Activated T-cell treated with anti-CD3 and anti-CD28 coated beads, Interleukin-2, amount 50 U/mL, for 24 hours (primary cell): ENCODE measurements around the gene FAM135A.
A peak's percentile ranks its signal among the peaks of the same experiment; 100 is the strongest.
"Not testable (repeated sequence)": the region's sequence is repeated elsewhere in the genome, so short reads cannot be mapped to it uniquely, and the experiment has no call there.

Experiments used
- DNase-seq: peaks from one replicate; pipeline ENCODE4 v3.0.0-alpha.2; 2020
- H3K27ac Mint-ChIP-seq: 2 replicates; pipeline ENCODE4 v1.8.0; 2020; ENCODE audit warnings: mild to moderate bottlenecking, mixed read lengths
- H3K27me3 Mint-ChIP-seq: 2 replicates; pipeline ENCODE4 v1.8.0; 2020; ENCODE audit warnings: mixed read lengths
- H3K36me3 Mint-ChIP-seq: 2 replicates; pipeline ENCODE4 v1.8.0; 2020; ENCODE audit warnings: low read depth, mixed read lengths
- H3K4me1 Mint-ChIP-seq: 2 replicates; pipeline ENCODE4 v1.8.0; 2020; ENCODE audit warnings: low read depth, mixed read lengths
- H3K4me3 Mint-ChIP-seq: 2 replicates; pipeline ENCODE4 v1.8.0; 2020; ENCODE audit warnings: mild to moderate bottlenecking, moderate library complexity, mixed read lengths
- H3K9me3 Mint-ChIP-seq: 2 replicates; pipeline ENCODE4 v1.8.0; 2020; ENCODE audit warnings: mixed read lengths

Gene FAM135A

DNA sequence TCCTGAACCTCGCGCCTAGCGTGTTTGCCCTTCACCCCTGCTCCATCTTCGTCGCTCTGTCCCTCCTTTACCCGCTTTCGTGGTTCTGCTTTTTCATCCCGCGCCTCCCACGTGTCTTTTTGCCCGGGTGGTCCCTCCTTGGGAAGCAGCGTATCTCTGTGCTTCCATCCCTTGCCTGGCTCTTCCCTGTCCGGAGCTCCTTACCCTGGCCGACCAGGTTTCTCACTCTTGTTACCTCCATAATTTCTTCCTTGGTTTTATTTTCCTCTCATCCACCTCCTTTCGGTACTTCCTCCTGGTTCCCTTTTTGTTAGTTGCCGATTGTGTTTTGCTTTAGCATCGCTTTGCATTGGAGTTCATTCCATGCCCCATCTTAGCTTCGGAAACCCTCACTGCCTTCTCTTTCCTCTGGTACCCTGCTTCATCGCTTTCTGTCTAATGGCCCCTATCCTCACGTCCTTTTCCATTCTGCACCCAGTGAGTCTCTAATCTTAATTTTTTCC is 735 bp downstream of the FAM135A start:
- no peak for DNase-seq
- Mint-ChIP-seq H3K4me1 (peaks cover 31% of the 10 kb centered on the region), H3K36me3 (peaks cover 25% of the 10 kb centered on the region), H3K4me3 (peak overlapping the region; percentile 90), H3K27me3 (no peaks in the 10 kb centered on the region), H3K9me3 (no peaks in the 10 kb centered on the region), H3K27ac (peak overlapping the region; percentile 94)

DNA sequence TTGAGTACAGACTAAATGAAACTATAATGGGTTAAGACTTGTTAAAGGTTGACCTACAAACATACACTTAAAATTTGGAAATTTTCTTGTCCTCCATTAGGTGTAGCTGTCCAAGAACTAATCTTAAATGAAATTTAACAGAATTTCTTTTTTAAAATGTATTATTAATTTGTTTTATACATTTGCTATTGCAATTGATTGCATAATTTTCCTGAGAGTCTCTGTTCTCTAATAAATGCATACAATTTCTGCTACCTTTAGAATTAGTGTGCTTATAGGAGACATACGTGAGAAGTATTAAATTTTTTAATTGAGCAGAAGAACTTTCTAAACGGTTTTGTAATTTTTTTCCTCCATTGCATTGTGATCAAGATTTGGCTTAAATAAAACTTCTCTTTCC is 1.5 kb downstream of the FAM135A start:
- H3K27me3 Mint-ChIP-seq, result no peaks in the 10 kb centered on the region
- H3K36me3 Mint-ChIP-seq, result peaks cover 32% of the 10 kb centered on the region
- H3K9me3 Mint-ChIP-seq, result no peaks in the 10 kb centered on the region
- no peak for DNase-seq
- H3K4me1 Mint-ChIP-seq, result peaks cover 31% of the 10 kb centered on the region
- peak overlapping the region; percentile 90 for H3K4me3 Mint-ChIP-seq
- H3K27ac Mint-ChIP-seq, result peak overlapping the region; percentile 94

DNA sequence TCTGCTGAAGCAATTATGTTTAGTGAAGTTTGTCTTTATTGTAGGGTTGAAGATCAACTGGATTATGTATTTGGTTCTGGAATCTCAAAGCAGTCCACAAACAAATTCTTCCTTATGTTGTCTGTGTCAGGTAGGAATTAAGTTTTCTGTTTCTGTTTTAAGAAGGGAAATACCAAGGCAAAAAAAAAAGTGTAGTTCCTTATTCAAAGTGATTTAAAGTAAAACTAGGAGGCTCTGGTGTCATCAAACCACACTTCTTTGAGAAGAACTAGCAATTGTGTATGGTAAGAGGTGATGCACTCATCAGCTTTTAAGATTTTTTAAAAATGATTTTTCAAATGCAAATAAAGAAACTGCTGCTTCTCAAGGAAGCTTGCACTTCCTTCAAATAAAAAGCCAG is 1.9 kb downstream of the FAM135A start:
- no peak for DNase-seq
- peak overlapping the region; percentile 18 for H3K27ac Mint-ChIP-seq
- H3K4me1 Mint-ChIP-seq, result peaks cover 31% of the 10 kb centered on the region
- peaks cover 36% of the 10 kb centered on the region for H3K36me3 Mint-ChIP-seq
- peak overlapping the region; percentile 52 for H3K4me3 Mint-ChIP-seq
- no peaks in the 10 kb centered on the region for H3K27me3 Mint-ChIP-seq
- no peaks in the 10 kb centered on the region for H3K9me3 Mint-ChIP-seq

DNA sequence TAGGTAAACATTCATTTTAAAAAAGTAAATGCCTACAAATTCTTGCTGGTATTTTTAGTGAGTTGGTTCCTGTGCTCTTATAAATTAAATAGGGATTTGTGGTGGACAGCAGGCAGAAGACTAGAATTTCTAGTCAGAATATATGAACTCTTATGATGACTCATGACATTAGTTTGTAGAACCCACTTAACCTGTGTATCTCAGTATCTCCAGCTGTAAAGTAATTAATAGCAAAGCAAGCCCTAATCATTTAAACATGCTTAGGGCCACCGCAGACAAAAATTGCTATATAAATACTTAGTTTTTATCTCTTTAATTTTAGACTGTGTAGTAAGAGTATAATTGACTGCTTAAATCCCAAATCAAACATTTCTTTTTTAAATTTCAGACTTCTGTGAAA is 2.4 kb downstream of the FAM135A start:
- no peak for DNase-seq
- no peak overlapping the region for H3K4me3 Mint-ChIP-seq
- no peaks in the 10 kb centered on the region for H3K27me3 Mint-ChIP-seq
- H3K4me1 Mint-ChIP-seq, result peaks cover 31% of the 10 kb centered on the region
- no peaks in the 10 kb centered on the region for H3K9me3 Mint-ChIP-seq
- peaks cover 37% of the 10 kb centered on the region for H3K36me3 Mint-ChIP-seq
- H3K27ac Mint-ChIP-seq, result no peak overlapping the region

DNA sequence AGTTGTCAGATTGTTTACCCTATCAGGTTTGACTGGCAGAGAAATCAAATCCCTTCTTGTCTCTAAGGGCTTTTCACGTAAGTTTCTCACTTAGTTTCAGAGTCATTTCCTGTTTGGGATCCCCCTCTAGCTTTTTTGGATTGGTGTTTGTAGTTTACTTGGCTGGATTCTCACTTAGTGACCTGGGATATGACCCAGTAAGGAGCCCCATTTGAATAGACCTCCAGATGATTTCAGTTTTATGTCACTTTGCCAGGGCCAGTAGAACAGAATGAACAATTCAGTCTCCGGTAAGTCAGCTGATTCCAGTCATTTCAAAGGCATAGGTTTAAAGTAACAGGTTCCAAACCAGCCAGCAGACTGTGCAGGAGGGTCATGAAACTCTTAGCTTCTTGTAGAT is 8.2 kb downstream of the FAM135A start:
- Mint-ChIP-seq H3K4me1 (peaks cover 2% of the 10 kb centered on the region), H3K9me3 (no peaks in the 10 kb centered on the region), H3K27me3 (no peaks in the 10 kb centered on the region), H3K27ac (no peak overlapping the region), H3K36me3 (peaks cover 33% of the 10 kb centered on the region), H3K4me3 (no peak overlapping the region)
- no peak for DNase-seq

DNA sequence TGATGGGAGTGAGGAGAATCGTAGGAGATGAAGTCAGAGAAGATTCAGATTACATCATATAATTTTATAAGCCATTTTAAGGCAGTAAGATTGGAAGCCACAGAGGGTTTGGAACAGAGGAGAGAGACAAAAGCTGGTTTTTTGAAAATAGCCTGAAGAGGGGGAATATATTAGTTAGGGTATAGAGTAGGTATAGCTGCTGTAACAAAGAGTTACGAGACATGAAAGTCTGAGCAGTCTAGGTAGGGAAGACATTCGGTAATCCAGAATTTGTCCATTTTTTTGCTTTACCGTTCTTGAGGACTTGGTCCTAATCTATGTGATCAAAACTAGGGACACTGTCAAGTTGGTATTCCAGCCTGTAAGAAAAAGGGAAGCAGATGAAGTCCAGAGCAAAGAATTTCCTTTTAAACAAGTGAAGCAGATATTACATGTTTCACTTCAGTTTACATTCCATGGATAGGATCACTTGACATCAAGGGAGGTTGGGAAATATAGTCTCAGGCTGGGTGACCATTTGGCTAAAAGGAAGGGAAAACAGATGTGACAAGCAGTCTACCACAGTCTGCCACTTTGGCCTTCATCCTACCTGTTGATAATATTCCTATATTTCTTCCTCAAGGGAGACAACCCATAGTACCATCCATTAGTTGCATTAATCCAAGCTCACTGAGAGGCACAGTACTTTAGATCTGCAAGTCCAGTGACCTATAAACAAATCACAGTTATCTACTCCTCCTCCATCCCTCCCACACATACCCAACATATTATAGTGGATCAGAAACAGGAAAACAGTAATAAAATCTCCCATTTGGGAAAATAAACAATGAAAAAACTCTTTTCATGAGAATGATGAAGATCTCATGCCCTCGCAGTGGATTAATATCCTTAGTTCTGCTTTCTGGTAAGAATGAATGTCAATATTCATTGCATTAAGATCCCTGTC is 10.2 kb downstream of the FAM135A start:
- Mint-ChIP-seq H3K27ac (no peak overlapping the region), H3K27me3 (no peaks in the 10 kb centered on the region), H3K4me3 (no peak overlapping the region), H3K36me3 (peaks cover 35% of the 10 kb centered on the region), H3K9me3 (no peaks in the 10 kb centered on the region), H3K4me1 (no peaks in the 10 kb centered on the region)
- no peak for DNase-seq

DNA sequence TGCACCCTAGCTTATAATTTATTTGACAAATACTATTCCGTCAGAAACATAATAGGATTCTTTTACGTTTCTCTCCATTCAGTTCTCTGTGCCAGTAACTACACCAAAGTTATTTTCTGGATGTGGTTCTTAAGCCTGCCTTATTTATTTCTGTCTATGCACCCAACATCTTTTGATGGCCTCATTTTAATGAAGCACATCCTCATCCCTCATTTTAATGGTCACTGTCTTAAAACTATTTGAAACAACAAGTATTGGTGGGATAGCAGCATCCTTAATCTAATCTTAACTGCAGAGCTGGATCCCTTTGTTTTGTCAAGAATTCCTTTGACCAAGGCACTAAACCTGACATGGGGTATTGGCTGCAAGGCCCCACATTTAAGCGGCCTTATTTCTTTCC is 11.0 kb downstream of the FAM135A start:
- DNase-seq, result no peak
- H3K9me3 Mint-ChIP-seq, result no peaks in the 10 kb centered on the region
- no peaks in the 10 kb centered on the region for H3K4me1 Mint-ChIP-seq
- peaks cover 32% of the 10 kb centered on the region for H3K36me3 Mint-ChIP-seq
- no peaks in the 10 kb centered on the region for H3K27me3 Mint-ChIP-seq
- H3K4me3 Mint-ChIP-seq, result no peak overlapping the region
- H3K27ac Mint-ChIP-seq, result no peak overlapping the region

DNA sequence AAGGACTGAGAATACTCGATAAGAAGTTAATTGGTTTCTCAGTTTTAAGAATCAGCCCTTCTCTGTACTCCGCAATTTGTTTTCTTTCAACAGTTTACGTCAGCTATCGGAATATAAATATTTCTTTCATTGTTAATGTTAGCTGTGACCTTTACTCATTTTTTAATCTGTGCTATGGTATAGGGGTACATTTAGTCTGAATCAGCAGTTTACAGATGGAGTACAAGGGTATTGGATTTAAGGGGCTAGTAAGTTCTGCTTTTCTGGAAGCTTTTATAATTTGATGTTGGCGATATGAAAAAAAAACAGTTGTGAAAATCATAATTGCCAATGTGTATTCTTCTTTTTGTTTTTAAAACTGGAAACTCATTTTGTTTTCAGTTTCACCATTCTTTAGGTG is 23.0 kb downstream of the FAM135A start:
- Mint-ChIP-seq H3K27me3 (no peaks in the 10 kb centered on the region), H3K9me3 (no peaks in the 10 kb centered on the region), H3K36me3 (peaks cover 32% of the 10 kb centered on the region), H3K4me3 (no peak overlapping the region), H3K27ac (no peak overlapping the region), H3K4me1 (no peaks in the 10 kb centered on the region)
- DNase-seq, result no peak

DNA sequence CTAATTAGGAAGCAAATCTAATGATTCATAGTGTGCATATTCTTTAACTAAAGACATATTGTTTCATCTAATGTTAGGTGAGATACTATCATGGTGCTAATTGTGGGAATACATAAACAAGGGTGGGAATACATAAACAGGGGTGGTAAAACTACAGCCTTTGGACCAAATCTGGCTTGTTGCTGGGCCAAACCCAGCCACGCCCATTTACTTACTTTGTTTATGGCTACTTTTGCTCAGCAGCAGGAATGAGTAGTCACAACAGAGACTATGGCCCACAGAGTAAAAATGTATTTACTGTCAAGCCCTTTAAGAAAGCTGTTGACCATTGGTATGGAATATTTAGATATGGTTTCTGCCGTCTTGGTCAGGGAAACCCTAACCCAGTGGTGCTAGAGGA is 31.7 kb downstream of the FAM135A start:
- Mint-ChIP-seq H3K36me3 (peaks cover 54% of the 10 kb centered on the region), H3K27ac (no peak overlapping the region), H3K27me3 (no peaks in the 10 kb centered on the region), H3K4me3 (no peak overlapping the region), H3K4me1 (no peaks in the 10 kb centered on the region), H3K9me3 (peaks cover 19% of the 10 kb centered on the region)
- DNase-seq, result no peak

DNA sequence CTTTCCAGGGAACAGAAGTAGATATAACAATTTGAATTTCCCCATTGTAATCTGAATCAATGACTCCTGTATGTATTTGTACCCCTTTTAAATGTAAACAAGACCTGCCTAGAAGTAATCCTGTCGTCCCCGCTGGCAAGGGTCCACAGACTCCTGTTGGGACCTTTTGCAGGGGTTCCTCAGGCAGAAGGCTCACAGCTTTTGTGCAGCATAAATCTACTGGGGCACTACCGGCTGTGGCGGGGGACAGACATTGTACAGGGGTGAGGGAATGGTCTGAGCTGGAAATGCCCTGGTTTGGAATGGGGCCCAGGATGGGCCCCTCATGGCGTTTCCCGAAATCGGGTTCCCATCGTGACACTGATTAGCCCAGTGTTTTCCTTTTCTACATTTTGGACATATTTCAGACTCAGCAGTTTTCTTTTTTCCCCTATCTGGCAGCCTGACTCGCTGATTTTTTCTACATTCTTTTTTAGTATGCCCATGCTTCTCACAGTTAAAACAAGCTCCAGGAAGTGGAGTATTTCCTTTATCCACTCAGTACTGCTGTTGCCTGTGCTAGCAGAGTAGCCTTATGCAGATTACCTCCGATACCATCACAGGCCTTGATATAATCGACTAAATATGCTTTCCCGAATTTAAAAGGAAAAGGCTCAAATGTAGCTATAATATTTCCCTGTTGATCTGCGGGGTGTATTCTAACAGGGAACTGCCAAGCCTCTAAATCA is 34.2 kb downstream of the FAM135A start:
- not testable (repeated sequence) for H3K4me3 Mint-ChIP-seq, DNase-seq, H3K27ac Mint-ChIP-seq, H3K27me3 Mint-ChIP-seq, H3K4me1 Mint-ChIP-seq
- H3K9me3 Mint-ChIP-seq, result peaks cover 20% of the 10 kb centered on the region
- H3K36me3 Mint-ChIP-seq, result peaks cover 53% of the 10 kb centered on the region

DNA sequence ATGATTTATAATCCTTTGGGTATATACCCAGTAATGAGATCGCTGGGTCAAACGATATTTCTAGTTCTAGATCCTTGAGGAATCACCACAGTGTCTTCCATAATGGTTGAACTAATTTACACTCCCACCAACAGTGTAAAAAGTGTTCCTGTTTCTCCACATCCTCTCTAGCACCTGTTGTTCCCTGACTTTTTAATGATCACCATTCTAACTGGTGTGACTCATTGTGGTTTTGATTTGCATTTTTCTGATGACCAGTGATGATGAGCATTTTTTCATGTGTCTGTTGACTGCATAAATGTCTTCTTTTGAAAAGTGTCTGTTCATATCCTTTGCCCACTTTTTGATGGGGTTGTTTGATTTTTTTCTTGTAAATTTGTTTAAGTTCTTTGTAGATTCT is 40.6 kb downstream of the FAM135A start:
- not testable (repeated sequence) for H3K4me1 Mint-ChIP-seq

DNA sequence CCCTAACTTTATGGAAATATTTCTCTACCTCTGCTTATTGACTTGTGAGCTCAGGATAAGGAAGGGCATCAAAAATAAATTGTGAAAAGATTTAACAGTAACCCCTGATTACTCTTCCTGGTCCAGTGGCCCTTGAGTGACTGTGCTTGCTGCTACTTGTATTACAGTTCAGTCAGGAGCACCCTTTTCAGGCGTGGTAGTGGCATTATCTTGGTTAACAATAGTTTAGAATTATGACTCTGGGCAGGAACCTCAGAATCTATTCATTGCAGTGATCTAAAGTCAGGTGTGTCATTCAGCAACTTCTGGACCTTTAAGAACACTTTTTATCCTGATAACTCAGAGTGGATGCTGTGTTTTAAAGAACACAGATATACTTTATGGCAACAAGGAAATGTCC is 43.4 kb downstream of the FAM135A start:
- no peak for DNase-seq
- Mint-ChIP-seq H3K36me3 (peaks cover 35% of the 10 kb centered on the region), H3K27me3 (no peaks in the 10 kb centered on the region), H3K4me3 (no peak overlapping the region), H3K4me1 (peaks cover 2% of the 10 kb centered on the region), H3K27ac (no peak overlapping the region), H3K9me3 (peaks cover 6% of the 10 kb centered on the region)

More for the DNA sequence above, 40.6 kb downstream of the FAM135A start:
- not testable (repeated sequence) for DNase-seq, H3K27ac Mint-ChIP-seq, H3K4me3 Mint-ChIP-seq, H3K27me3 Mint-ChIP-seq
- peaks cover 41% of the 10 kb centered on the region for H3K36me3 Mint-ChIP-seq
- H3K9me3 Mint-ChIP-seq, result peaks cover 10% of the 10 kb centered on the region

DNA sequence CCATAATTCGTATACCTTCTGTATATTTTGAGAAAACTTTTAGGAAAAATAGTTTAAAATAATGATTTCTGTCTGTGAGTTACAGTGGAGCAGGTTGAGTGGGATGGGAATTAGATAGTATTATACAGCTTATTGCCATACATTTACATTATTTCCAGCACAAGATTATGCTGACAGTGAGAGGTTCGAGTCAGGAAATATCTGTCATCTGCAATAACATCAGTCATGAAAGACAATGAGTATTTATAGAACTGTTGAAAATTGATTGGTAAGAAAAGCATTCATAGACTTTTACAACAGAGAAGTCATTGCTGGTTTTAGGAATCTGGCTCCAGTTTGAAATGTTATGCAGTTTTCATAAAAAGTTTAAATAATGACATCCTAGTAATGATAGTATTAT is 45.9 kb downstream of the FAM135A start:
- no peak overlapping the region for H3K27ac Mint-ChIP-seq
- no peaks in the 10 kb centered on the region for H3K27me3 Mint-ChIP-seq
- no peak for DNase-seq
- H3K4me3 Mint-ChIP-seq, result no peak overlapping the region
- no peaks in the 10 kb centered on the region for H3K9me3 Mint-ChIP-seq
- H3K4me1 Mint-ChIP-seq, result no peaks in the 10 kb centered on the region
- peaks cover 19% of the 10 kb centered on the region for H3K36me3 Mint-ChIP-seq

DNA sequence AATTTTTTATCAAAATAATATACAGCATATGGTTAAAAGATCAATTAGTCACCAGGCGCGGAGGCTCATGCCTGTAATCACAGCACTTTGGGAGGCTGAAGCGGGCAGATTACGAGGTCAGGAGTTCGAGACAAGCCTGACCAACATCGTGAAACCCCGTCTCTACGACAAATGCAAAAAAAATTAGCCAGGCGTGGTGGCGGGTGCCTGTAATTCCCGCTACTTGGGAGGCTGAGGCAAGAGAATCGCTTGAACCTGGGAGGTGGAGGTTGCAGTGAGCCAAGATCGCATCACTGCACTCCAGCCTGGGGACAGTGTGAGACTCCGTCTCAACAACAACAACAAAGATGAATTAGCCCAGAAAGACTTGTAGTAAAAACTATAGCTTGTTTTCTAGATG is 46.4 kb downstream of the FAM135A start:
- H3K36me3 Mint-ChIP-seq, result peaks cover 14% of the 10 kb centered on the region
- not testable (repeated sequence) for H3K4me1 Mint-ChIP-seq, H3K27me3 Mint-ChIP-seq

DNA sequence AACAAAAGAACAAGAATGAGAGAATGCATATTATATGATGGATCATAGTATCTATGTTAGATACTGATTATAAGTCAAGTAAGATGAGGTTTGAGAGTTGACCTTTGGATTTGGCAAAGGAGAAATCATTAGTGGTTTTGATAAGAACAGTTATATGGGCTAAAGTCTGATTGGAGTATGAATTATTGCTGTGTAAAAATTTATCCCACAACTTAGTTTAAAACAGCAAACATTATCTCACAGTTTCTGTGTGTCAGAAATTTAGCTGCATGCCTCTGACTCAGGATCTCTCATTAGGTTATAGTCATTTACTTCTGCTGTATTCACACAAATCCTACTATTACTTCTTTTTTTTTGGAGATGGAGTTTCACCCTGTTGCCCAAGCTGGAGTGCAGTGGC is 56.7 kb downstream of the FAM135A start:
- no peaks in the 10 kb centered on the region for H3K4me1 Mint-ChIP-seq
- H3K4me3 Mint-ChIP-seq, result no peak overlapping the region
- no peaks in the 10 kb centered on the region for H3K9me3 Mint-ChIP-seq
- H3K36me3 Mint-ChIP-seq, result peaks cover 29% of the 10 kb centered on the region
- no peak for DNase-seq
- H3K27ac Mint-ChIP-seq, result no peak overlapping the region
- H3K27me3 Mint-ChIP-seq, result no peaks in the 10 kb centered on the region

More for the DNA sequence above, 46.4 kb downstream of the FAM135A start:
- DNase-seq, H3K9me3 Mint-ChIP-seq, H3K4me3 Mint-ChIP-seq, H3K27ac Mint-ChIP-seq: not testable (repeated sequence)
